NK-92 treated with Interleukin-12 subunit alpha and Interleukin-12 subunit beta, amount 100 ng/mL, for 24 hours (cell line): ENCODE results near the gene CDC42EP2.

Experiments used
- DNase-seq: peaks from one replicate; lab custom pipeline; 2025; lab: John Stamatoyannopoulos, UW

The CDC42EP2 gene

GRCh38 chr11:65356394-65356972, 41.8 kb downstream of the CDC42EP2 start:
- DNase-seq, result no peak

GRCh38 chr11:65357856-65358356, 43.2 kb downstream of the CDC42EP2 start:
- no peak for DNase-seq

- DNase-seq, result no peak
Measured at GRCh38 chr11:65362320-65362931, 47.8 kb downstream of the CDC42EP2 start.

- no peak for DNase-seq
Measured at GRCh38 chr11:65362966-65363365, 48.3 kb downstream of the CDC42EP2 start.

- DNase-seq, result no peak
Measured at GRCh38 chr11:65363770-65364169, 49.1 kb downstream of the CDC42EP2 start.

- DNase-seq, result no peak
Measured at GRCh38 chr11:65366340-65366773, 51.7 kb downstream of the CDC42EP2 start.

GRCh38 chr11:65370659-65371049, 56.0 kb downstream of the CDC42EP2 start:
- no peak for DNase-seq
